T-cell (primary cell): Measurements from ENCODE around the gene CRLF3. TPM values are rescaled to one million over a fixed set of nuclear protein-coding genes. Genes with fewer than 3 reads are reported as not detected.
A peak's percentile ranks its signal among the peaks of the same experiment; 100 is the strongest.
"Not testable (repeated sequence)": the region's sequence is repeated elsewhere in the genome, so short reads cannot be mapped to it uniquely, and the experiment has no call there.

Source experiments
- ATAC-seq, 4 experiments: fragments of 200-7000 bp in 3 of 4; fragments of 150-1000 bp in 1 of 4; cut with Tn5 transposase; replicated peaks in 1 of 4; 1 replicate in 3 of 4; 2 replicates in 1 of 4; pipeline ENCODE4 v1.10.0; 2021; ENCODE audit warnings: moderate library complexity in 3 of 4, mild to moderate bottlenecking in 2 of 4, moderate number of reproducible peaks in 1 of 4
- CTCF ChIA-PET, 2 donors: fragments of 300-600 bp; sonication (Branson Sonifier 250); formaldehyde crosslinking; loops; one replicate each; lab custom pipeline; 2022; ENCODE audit warnings: antibody characterized with exemption in 2 of 2; lab: Charles Lee
- POLR2A ChIA-PET, 2 donors: fragments of 300-600 bp; sonication (Branson Sonifier 250); formaldehyde crosslinking; loops; one replicate each; lab custom pipeline; 2022; ENCODE audit warnings: antibody characterized with exemption in 2 of 2; lab: Charles Lee
- DNase-seq, 35 experiments: peaks; one replicate each; pipeline versions ENCODE4 v3.0.0 to v3.0.0-alpha.2; 2013 to 2023
- H3K27ac ChIP-seq: one replicate; pipeline ENCODE4 v1.5.1; 2013; ENCODE audit warnings: low read length
- H3K27me3 ChIP-seq, 2 experiments: replicated peaks in 1 of 2; 1 replicate in 1 of 2; 2 replicates in 1 of 2; pipeline versions ENCODE4 v1.6.1 to v1.7.0; 2013; ENCODE audit warnings: low read length in 1 of 2, mixed read lengths in 1 of 2; ENCODE audit not compliant: control insufficient read depth in 2 of 2, insufficient read depth in 2 of 2; ENCODE audit errors: extremely low read depth in 1 of 2
- H3K36me3 ChIP-seq, 2 donors: 1 replicate in 1 of 2; 2 replicates in 1 of 2; pipeline versions ENCODE4 v1.6.1 to v1.7.0; 2013; ENCODE audit warnings: low read length in 1 of 2; ENCODE audit not compliant: control insufficient read depth in 2 of 2, insufficient read depth in 1 of 2; ENCODE audit errors: extremely low read depth in 1 of 2
- H3K4me1 ChIP-seq, 2 experiments: 1 replicate in 1 of 2; 2 replicates in 1 of 2; pipeline versions ENCODE4 v1.6.1 to v1.7.0; 2013; ENCODE audit warnings: low read length in 2 of 2, mixed read lengths in 1 of 2; ENCODE audit not compliant: insufficient read depth in 2 of 2, control insufficient read depth in 1 of 2; ENCODE audit errors: extremely low read depth in 1 of 2
- H3K4me3 ChIP-seq, 2 donors: 1 replicate in 1 of 2; 2 replicates in 1 of 2; pipeline versions ENCODE4 v1.5.1 to v1.7.0; 2013; ENCODE audit warnings: mild to moderate bottlenecking in 2 of 2, low read length in 1 of 2, moderate library complexity in 1 of 2; ENCODE audit not compliant: control insufficient read depth in 1 of 2; ENCODE audit errors: extremely low read depth in 1 of 2
- H3K9me3 ChIP-seq: 2 replicates; pipeline ENCODE4 v1.7.0; 2013
- H3K27ac Mint-ChIP-seq, 2 donors: one replicate each; pipeline ENCODE4 v1.8.0; 2020 to 2021; ENCODE audit warnings: mild to moderate bottlenecking in 2 of 2, mixed read lengths in 2 of 2
- H3K27me3 Mint-ChIP-seq, 2 donors: one replicate each; pipeline ENCODE4 v1.8.0; 2021 to 2022; ENCODE audit warnings: mixed read lengths in 2 of 2
- H3K36me3 Mint-ChIP-seq: one replicate; pipeline ENCODE4 v1.8.0; 2021; ENCODE audit warnings: mixed read lengths
- H3K4me1 Mint-ChIP-seq, 3 donors: one replicate each; pipeline ENCODE4 v1.8.0; 2020 to 2022; ENCODE audit warnings: mixed read lengths in 3 of 3, mild to moderate bottlenecking in 1 of 3
- H3K4me3 Mint-ChIP-seq, 3 donors: one replicate each; pipeline ENCODE4 v1.8.0; 2020 to 2022; ENCODE audit warnings: mild to moderate bottlenecking in 3 of 3, mixed read lengths in 3 of 3, moderate library complexity in 3 of 3
- H3K9me3 Mint-ChIP-seq, 3 donors: one replicate each; pipeline ENCODE4 v1.8.0; 2020 to 2022; ENCODE audit warnings: mixed read lengths in 3 of 3
- WGBS: methylation state at CpG from one replicate; pipeline ENCODE4 v1.1.5; 2013; ENCODE audit warnings: missing lambda C conversion rate; ENCODE audit not compliant: insufficient coverage; 5-methylcytosine and 5-hydroxymethylcytosine counted together
- total RNA-seq, 35 experiments: library from RNA in 6 of 35; stranded (reverse) in 6 of 35; fragments of 120-200 nt in 1 of 35; gene quantifications; one replicate each; pipeline versions ENCODE4 v1.2.1 to v1.2.4 and lab custom pipeline; 2013 to 2026

The CRLF3 gene
- total RNA-seq, 5 donors from 2014 or later (not counting 1 experiment from before 2014, with no cell fraction given): 73.3 to 112 (median 89.2) TPM

GRCh38 chr17:30821871-30822723 is 2.4 kb downstream of the CRLF3 start:
- Histone ChIP-seq H3K27ac (peak overlapping the region; percentile 56), H3K4me3 (peak overlapping the region; percentile 77 to 85), H3K27me3 (no peaks in the 10 kb centered on the region), H3K36me3 (peaks cover 0 to 3% of the 10 kb centered on the region in 2 donors), H3K9me3 (no peaks in the 10 kb centered on the region), H3K4me1 (peaks cover 45 to 56% of the 10 kb centered on the region in 2 experiments)
- WGBS: no CpG with 5 or more reads among the region's 9 CpGs
- Mint-ChIP-seq H3K27me3 (no peaks in the 10 kb centered on the region), H3K4me1 (peaks cover 56 to 61% (median 60%) of the 10 kb centered on the region in 3 donors), H3K4me3 (peak overlapping the region; percentile 90 to 94 (median 93)), H3K36me3 (peaks cover 8% of the 10 kb centered on the region), H3K27ac (peak overlapping the region; percentile 91 to 97), H3K9me3 (no peaks in the 10 kb centered on the region)
- DNase-seq (peak in 1 of 35 experiments; percentile 34), ATAC-seq (no peak)
- POLR2A ChIA-PET: interaction anchor here in 1 of 2 donors (1.0 kb wide), 1 partner anchor 12 kb away, joined by 5 read pairs; no protein-coding TSS in a partner anchor
- CTCF ChIA-PET: interaction anchor here (0.5 to 2.9 kb wide), 5 partner anchors 11 to 514 kb away, joined by 3 to 21 read pairs (median 3); no protein-coding TSS in a partner anchor

GRCh38 chr17:30819971-30820705 is 4.4 kb downstream of the CRLF3 start:
- WGBS: 27% methylated on average over 7 of the region's 8 CpGs
- peak in 1 of 35 experiments; percentile 12 for DNase-seq
- ChIA-PET CTCF (interaction anchor here in 1 of 2 donors (0.6 to 2.9 kb wide), 3 partner anchors 9 to 56 kb away, joined by 3 to 21 read pairs (median 3); no protein-coding TSS in a partner anchor), POLR2A (interaction anchor here in 1 of 2 donors (0.6 to 0.7 kb wide), 2 partner anchors 10 to 1827 kb away, joined by 5 read pairs; no protein-coding TSS in a partner anchor)
- H3K4me3 Mint-ChIP-seq: peak overlapping the region; percentile 90 to 94 (median 93)
- H3K27me3 ChIP-seq: no peaks in the 10 kb centered on the region
- peaks cover 49 to 63% of the 10 kb centered on the region in 2 experiments for H3K4me1 ChIP-seq
- H3K27me3 Mint-ChIP-seq: no peaks in the 10 kb centered on the region
- H3K36me3 ChIP-seq: peaks cover 0 to 3% of the 10 kb centered on the region in 2 donors
- peaks cover 60 to 69% (median 62%) of the 10 kb centered on the region in 3 donors for H3K4me1 Mint-ChIP-seq
- no peaks in the 10 kb centered on the region for H3K9me3 Mint-ChIP-seq
- H3K9me3 ChIP-seq: no peaks in the 10 kb centered on the region
- no peak for ATAC-seq
- peak overlapping the region; percentile 29 to 62 for H3K4me3 ChIP-seq
- H3K27ac Mint-ChIP-seq: peak overlapping the region; percentile 91 to 97
- peaks cover 13% of the 10 kb centered on the region for H3K36me3 Mint-ChIP-seq
- H3K27ac ChIP-seq: peak overlapping the region; percentile 56

- ATAC-seq (no peak), DNase-seq (no peak)
- Mint-ChIP-seq H3K9me3 (no peaks in the 10 kb centered on the region), H3K27me3 (no peaks in the 10 kb centered on the region), H3K36me3 (peaks cover 13% of the 10 kb centered on the region), H3K4me1 (peaks cover 62 to 75% (median 72%) of the 10 kb centered on the region in 3 donors), H3K4me3 (peak overlapping the region in 1 of 3 donors; percentile 93), H3K27ac (peak overlapping the region; percentile 74 to 79)
- Histone ChIP-seq H3K36me3 (peaks cover 0 to 3% of the 10 kb centered on the region in 2 donors), H3K9me3 (no peaks in the 10 kb centered on the region), H3K27ac (no peak overlapping the region), H3K27me3 (no peaks in the 10 kb centered on the region), H3K4me1 (peaks cover 57 to 79% of the 10 kb centered on the region in 2 experiments), H3K4me3 (no peak overlapping the region)
- ChIA-PET CTCF (interaction anchor here in 1 of 2 donors (0.6 to 0.7 kb wide), 2 partner anchors 25 to 1042 kb away, joined by 5 to 11 read pairs; no protein-coding TSS in a partner anchor), POLR2A (interaction anchor here in 1 of 2 donors (0.6 to 0.7 kb wide), 2 partner anchors 16 to 1432 kb away, joined by 3 to 10 read pairs; no protein-coding TSS in a partner anchor)
- WGBS: no CpG with 5 or more reads among the region's 7 CpGs
Measured at GRCh38 chr17:30816165-30816564, 8.3 kb downstream of the CRLF3 start.

GRCh38 chr17:30814860-30815259 is 9.6 kb downstream of the CRLF3 start:
- DNase-seq, H3K36me3 ChIP-seq, H3K9me3 ChIP-seq, H3K27me3 ChIP-seq, H3K4me3 ChIP-seq, ATAC-seq, H3K9me3 Mint-ChIP-seq, H3K27ac ChIP-seq, H3K27me3 Mint-ChIP-seq: not testable (repeated sequence)
- Mint-ChIP-seq H3K27ac (peak overlapping the region; percentile 11 to 66), H3K4me1 (peaks cover 59 to 73% (median 71%) of the 10 kb centered on the region in 3 donors), H3K4me3 (peak overlapping the region in 1 of 3 donors; percentile 37), H3K36me3 (peaks cover 15% of the 10 kb centered on the region)
- POLR2A ChIA-PET: interaction anchor here (0.6 to 0.7 kb wide), 2 partner anchors 492 to 1247 kb away, joined by 3 to 8 read pairs; no protein-coding TSS in a partner anchor
- CTCF ChIA-PET: interaction anchor here in 1 of 2 donors (0.7 kb wide), 1 partner anchor 495 kb away, joined by 4 read pairs; no protein-coding TSS in a partner anchor
- no CpG with 5 or more reads among the region's 9 CpGs for WGBS
- peaks cover 55 to 82% of the 10 kb centered on the region in 2 experiments for H3K4me1 ChIP-seq

GRCh38 chr17:30814236-30814635 is 10.3 kb downstream of the CRLF3 start:
- peaks cover 55 to 84% of the 10 kb centered on the region in 2 experiments for H3K4me1 ChIP-seq
- H3K36me3 ChIP-seq, H3K9me3 Mint-ChIP-seq, H3K27me3 Mint-ChIP-seq, H3K27ac ChIP-seq, H3K9me3 ChIP-seq, H3K4me3 ChIP-seq, DNase-seq, CTCF ChIA-PET, ATAC-seq, H3K27me3 ChIP-seq: not testable (repeated sequence)
- Mint-ChIP-seq H3K4me1 (peaks cover 59 to 73% (median 71%) of the 10 kb centered on the region in 3 donors), H3K27ac (peak overlapping the region in 1 of 2 donors; percentile 66), H3K4me3 (peak overlapping the region in 1 of 3 donors; percentile 37), H3K36me3 (peaks cover 16% of the 10 kb centered on the region)
- 100% methylated on average over 5 of the region's 12 CpGs for WGBS
- POLR2A ChIA-PET: interaction anchor here (0.6 to 0.7 kb wide), 2 partner anchors 492 to 1246 kb away, joined by 3 to 8 read pairs; no protein-coding TSS in a partner anchor
